ENCODE measurements around the gene MYH16.
"Not testable (repeated sequence)": the region's sequence is repeated elsewhere in the genome, so short reads cannot be mapped to it uniquely, and the experiment has no call there.

MYH16 gene

GRCh38 chr7:99309111-99309510 is 36.5 kb downstream of the MYH16 start:
- DNase-seq: no peak

GRCh38 chr7:99310004-99310403 is 37.4 kb downstream of the MYH16 start:
- no peak for DNase-seq

- DNase-seq: no peak
Measured at GRCh38 chr7:99311702-99312101, 39.1 kb downstream of the MYH16 start.

GRCh38 chr7:99312316-99313203 is 39.9 kb downstream of the MYH16 start:
- peak; percentile 44 for DNase-seq

- no peak for DNase-seq
Measured at GRCh38 chr7:99313204-99313573, 40.5 kb downstream of the MYH16 start.

GRCh38 chr7:99314504-99314903 is 41.9 kb downstream of the MYH16 start:
- DNase-seq: no peak

GRCh38 chr7:99320371-99320770 is 47.7 kb downstream of the MYH16 start:
- DNase-seq: no peak

- not testable (repeated sequence) for DNase-seq
Measured at GRCh38 chr7:99322659-99323058, 50.0 kb downstream of the MYH16 start.

GRCh38 chr7:99324559-99324958 is 51.9 kb downstream of the MYH16 start:
- DNase-seq: no peak

- DNase-seq: no peak
Measured at GRCh38 chr7:99325001-99325493, 52.4 kb downstream of the MYH16 start.

- DNase-seq: peak; percentile 83
Measured at GRCh38 chr7:99325592-99326407, 53.2 kb downstream of the MYH16 start, which contains the start of gene ARPC1A. Gene ARPC1A, plus strand, starts transcription at chr7:99325898. Its CDS starts 7,456 bp downstream, at chr7:99333354.

GRCh38 chr7:99326408-99326782 is 53.8 kb downstream of the MYH16 start:
- DNase-seq: no peak

GRCh38 chr7:99330314-99330961 is 57.8 kb downstream of the MYH16 start:
- peak; percentile 22 for DNase-seq

GRCh38 chr7:99331002-99331401 is 58.4 kb downstream of the MYH16 start:
- DNase-seq: no peak

- DNase-seq: no peak
Measured at GRCh38 chr7:99339595-99339994, 67.0 kb downstream of the MYH16 start.

GRCh38 chr7:99340659-99341058 is 68.0 kb downstream of the MYH16 start:
- no peak for DNase-seq

- no peak for DNase-seq
Measured at GRCh38 chr7:99344061-99344647, 71.5 kb downstream of the MYH16 start.

- DNase-seq: not testable (repeated sequence)
Measured at GRCh38 chr7:99350641-99351040, 78.0 kb downstream of the MYH16 start.

- DNase-seq: no peak
Measured at GRCh38 chr7:99352247-99352646, 79.6 kb downstream of the MYH16 start.

- no peak for DNase-seq
Measured at GRCh38 chr7:99355098-99355497, 82.5 kb downstream of the MYH16 start.

GRCh38 chr7:99357701-99358490 is 85.3 kb downstream of the MYH16 start:
- DNase-seq: no peak

- DNase-seq: not testable (repeated sequence)
Measured at GRCh38 chr7:99358521-99358920, 85.9 kb downstream of the MYH16 start.
